ENCODE measurements around the gene AGO3.

GRCh38 chr1:36091141-36091540 lies 160.2 kb downstream of the AGO3 start:
- TF ChIP-seq CTCF (IDR thresholded peaks at IDR 0.05) (no peak), POLR2A (IDR thresholded peaks at IDR 0.05) (no peak)

Data from uterus (tissue), 2 donors.